ENCODE results near the gene GDPD2.

GRCh38 chrX:70421618-70422017 is 1.5 kb upstream of the GDPD2 start:
- no peak for TF ChIP-seq EZH2 (IDR thresholded peaks at IDR 0.05; ENCODE audit: insufficient read depth, poor library complexity, severe bottlenecking)
- no peak for TF ChIP-seq EZH2phosphoT487 (IDR thresholded peaks at IDR 0.05; ENCODE audit: insufficient read depth, low read depth)
